GM12878 (cell line): ENCODE results near the gene ABHD12B. TPM values are rescaled to one million over a fixed set of nuclear protein-coding genes. Genes with fewer than 3 reads are reported as not detected.

ENCODE experiments used
- BCL11A ChIP-seq: IDR thresholded peaks from 2 replicates; pipeline ENCODE4 v1.6.1; 2011; ENCODE audit warnings: low read depth, low read length
- BRCA1 ChIP-seq: IDR thresholded peaks from 2 replicates; pipeline ENCODE4 v1.6.1; 2011; ENCODE audit warnings: low read depth, low read length, improper control_type of control experiment
- CBFB ChIP-seq: IDR thresholded peaks from 2 replicates; pipeline ENCODE4 v1.6.1; 2016; ENCODE audit warnings: antibody characterized with exemption, low read depth
- CHD1 ChIP-seq: IDR thresholded peaks from 2 replicates; pipeline ENCODE4 v1.6.1; 2012; ENCODE audit warnings: low read depth, low read length, improper control_type of control experiment
- ELK1 ChIP-seq: IDR thresholded peaks from 2 replicates; pipeline ENCODE4 v1.6.1; 2012; ENCODE audit warnings: low read depth, low read length, improper control_type of control experiment
- GATAD2B ChIP-seq: fragments of 450-650 bp; conservative IDR thresholded peaks from 2 replicates; pipeline ENCODE4 v1.6.1; 2017; ENCODE audit warnings: low read depth, mild to moderate bottlenecking, moderate library complexity
- HDAC6 ChIP-seq: fragments of 200-600 bp; sonication (generic); IDR thresholded peaks from one replicate; pipeline ENCODE4 v1.8.0; 2017; ENCODE audit warnings: antibody characterized with exemption; ENCODE audit not compliant: unreplicated experiment
- MEF2A ChIP-seq: IDR thresholded peaks from 2 replicates; pipeline ENCODE4 v1.6.1; 2011; ENCODE audit warnings: low read depth, mild to moderate bottlenecking, low read length, moderate library complexity; ENCODE audit not compliant: insufficient read depth
- MTA3 ChIP-seq: IDR thresholded peaks from 2 replicates; pipeline ENCODE4 v1.6.1; 2012; ENCODE audit warnings: low read length, inconsistent platforms, borderline replicate concordance
- POU2F2 ChIP-seq: IDR thresholded peaks from 3 replicates; pipeline ENCODE4 v1.6.1; 2011; ENCODE audit warnings: low read depth, mild to moderate bottlenecking, low read length, borderline replicate concordance
- RAD51 ChIP-seq: fragments of 450-650 bp; IDR thresholded peaks from 2 replicates; pipeline ENCODE4 v1.6.1; 2016; ENCODE audit warnings: moderate library complexity, mild to moderate bottlenecking, inconsistent platforms
- RBBP5 ChIP-seq: fragments of 200-600 bp; sonication (generic); conservative IDR thresholded peaks from 2 replicates; pipeline ENCODE4 v1.6.1; 2016
- RELA ChIP-seq: fragments of 450-650 bp; IDR thresholded peaks from 2 replicates; pipeline ENCODE4 v1.8.0; 2014; ENCODE audit warnings: borderline replicate concordance; ENCODE audit not compliant: partially characterized antibody
- SREBF2 ChIP-seq: IDR thresholded peaks from 2 replicates; pipeline ENCODE4 v1.6.1; 2012; ENCODE audit warnings: mild to moderate bottlenecking, low read length
- SUZ12 ChIP-seq: fragments of 200-600 bp; sonication (generic); IDR thresholded peaks from one replicate; pipeline ENCODE4 v1.6.1; 2018; ENCODE audit warnings: antibody characterized with exemption, mild to moderate bottlenecking; ENCODE audit not compliant: unreplicated experiment
- TARDBP ChIP-seq: IDR thresholded peaks from 2 replicates; pipeline ENCODE4 v1.6.1; 2016; ENCODE audit warnings: borderline replicate concordance
- USF1 ChIP-seq: IDR thresholded peaks from 2 replicates; pipeline ENCODE4 v1.6.1; 2011; ENCODE audit warnings: borderline replicate concordance, low read depth, mild to moderate bottlenecking, moderate library complexity, mixed read lengths, low read length; ENCODE audit not compliant: insufficient read depth; ENCODE audit errors: extremely low read length
- ZNF207 ChIP-seq: fragments of 450-650 bp; IDR thresholded peaks from 2 replicates; pipeline ENCODE4 v1.6.1; 2014; ENCODE audit warnings: antibody characterized with exemption, mild to moderate bottlenecking, borderline replicate concordance
- ZNF217 ChIP-seq: fragments of 450-650 bp; IDR thresholded peaks from 2 replicates; pipeline ENCODE4 v1.6.1; 2017; ENCODE audit warnings: antibody characterized with exemption, mild to moderate bottlenecking
- polyA plus RNA-seq, 11 experiments: library from polyadenylated mRNA; depleted of rRNA in 4 of 11; unstranded in 6 of 11; stranded (reverse) in 5 of 11; fragments of >200 nt; fragmentation: Nextera tagmentation in 4 of 11; fragmentation: Illumina TruSeq in 1 of 11; extraction: Ambion mirVana in 4 of 11; extraction: Trizol in 1 of 11; gene quantifications; 1 replicate in 1 of 11; 2 replicates in 10 of 11; pipeline versions ENCODE4 v1.2.1 to v1.2.3, GENCODE V29; 2011 to 2016; ENCODE audit warnings: inconsistent platforms in 2 of 11, missing spikeins in 2 of 11, low read depth in 1 of 11
- total RNA-seq, 4 experiments: library from RNA; depleted of rRNA in 3 of 4; stranded (reverse); fragments of >200 nt in 3 of 4; fragmentation: Illumina TruSeq in 1 of 4; extraction: Trizol in 1 of 4; gene quantifications; 2 replicates each; pipeline versions ENCODE4 v1.2.1 to v1.2.3, GENCODE V29; 2013 to 2021
- TF ChIP-seq, protein P1 (sequence below): fragments of 450-650 bp; IDR thresholded peaks from 2 replicates; pipeline ENCODE4 v1.6.1; 2017; ENCODE audit warnings: antibody characterized with exemption, mild to moderate bottlenecking, moderate library complexity
- TF ChIP-seq, protein P2 (sequence below): fragments of 450-650 bp; IDR thresholded peaks from 2 replicates; pipeline ENCODE4 v1.6.1; 2017; ENCODE audit warnings: mild to moderate bottlenecking

ABHD12B gene
- total and polyA plus RNA-seq, 10 of the 15 experiments (the other 5 are each of a cell fraction or from before 2014, with no cell fraction given) = not detected

DNA sequence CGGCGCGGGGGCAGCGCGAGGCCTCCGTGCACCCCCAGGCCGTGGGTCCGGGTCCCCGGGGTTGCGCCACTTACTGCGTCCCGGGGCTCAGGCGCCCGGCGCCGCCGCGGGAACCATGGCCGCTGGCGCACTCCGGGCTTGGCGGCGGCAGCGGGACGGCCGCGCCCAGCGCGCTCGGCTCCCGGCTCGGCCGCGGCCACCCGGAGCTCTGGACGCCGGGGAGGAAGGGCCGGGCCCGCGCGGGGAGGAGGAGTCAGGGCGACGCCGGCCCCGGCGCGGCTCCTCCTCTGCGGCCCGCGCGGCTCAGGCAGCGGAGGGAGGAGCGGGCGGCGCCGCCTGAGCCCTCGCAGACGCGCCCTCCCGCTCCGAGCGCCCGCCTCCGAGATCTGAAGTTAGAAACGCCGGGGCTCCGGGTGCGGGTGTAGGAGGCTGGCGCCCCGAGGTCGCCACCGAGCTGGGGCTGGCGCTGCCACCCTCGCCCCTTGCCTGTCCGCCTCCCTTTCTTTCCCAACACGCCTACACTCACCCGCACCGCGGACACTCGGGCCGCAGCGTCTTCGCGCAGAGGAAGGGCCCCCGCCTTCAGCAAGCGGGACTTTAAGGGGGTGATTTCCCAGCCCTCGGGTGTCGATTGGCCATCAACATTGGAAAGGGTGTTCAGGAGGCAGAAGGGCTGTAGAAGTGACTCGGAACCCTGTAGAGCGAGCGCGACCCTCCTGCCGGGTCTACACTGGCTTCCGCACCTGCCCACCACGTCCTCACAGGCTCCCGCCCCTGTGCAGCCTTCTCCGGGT, 40.7 kb upstream of the ABHD12B start, which contains the start of gene NIN (continued):
- TF ChIP-seq MTA3 (no peak), BRCA1 (no peak), ZNF217 (0 out of 2 replicates have a peak, but pooled peaks have one; percentile 40), TARDBP (no peak), SREBF2 (no peak), RBBP5 (no peak), RELA (no peak), ELK1 (no peak), MEF2A (0 out of 2 replicates have a peak, but pooled peaks have one; percentile 4), CHD1 (no peak), ZNF207 (no peak), RAD51 (no peak), CBFB (peak; percentile 52; the same call in 1 of the 2 replicates), BCL11A (no peak), SUZ12 (no peak), GATAD2B (peak; percentile 86), HDAC6 (no peak), USF1 (no peak), POU2F2 (no peak; the same call in 2 of the 3 replicates)
- TF ChIP-seq, protein P1, sequence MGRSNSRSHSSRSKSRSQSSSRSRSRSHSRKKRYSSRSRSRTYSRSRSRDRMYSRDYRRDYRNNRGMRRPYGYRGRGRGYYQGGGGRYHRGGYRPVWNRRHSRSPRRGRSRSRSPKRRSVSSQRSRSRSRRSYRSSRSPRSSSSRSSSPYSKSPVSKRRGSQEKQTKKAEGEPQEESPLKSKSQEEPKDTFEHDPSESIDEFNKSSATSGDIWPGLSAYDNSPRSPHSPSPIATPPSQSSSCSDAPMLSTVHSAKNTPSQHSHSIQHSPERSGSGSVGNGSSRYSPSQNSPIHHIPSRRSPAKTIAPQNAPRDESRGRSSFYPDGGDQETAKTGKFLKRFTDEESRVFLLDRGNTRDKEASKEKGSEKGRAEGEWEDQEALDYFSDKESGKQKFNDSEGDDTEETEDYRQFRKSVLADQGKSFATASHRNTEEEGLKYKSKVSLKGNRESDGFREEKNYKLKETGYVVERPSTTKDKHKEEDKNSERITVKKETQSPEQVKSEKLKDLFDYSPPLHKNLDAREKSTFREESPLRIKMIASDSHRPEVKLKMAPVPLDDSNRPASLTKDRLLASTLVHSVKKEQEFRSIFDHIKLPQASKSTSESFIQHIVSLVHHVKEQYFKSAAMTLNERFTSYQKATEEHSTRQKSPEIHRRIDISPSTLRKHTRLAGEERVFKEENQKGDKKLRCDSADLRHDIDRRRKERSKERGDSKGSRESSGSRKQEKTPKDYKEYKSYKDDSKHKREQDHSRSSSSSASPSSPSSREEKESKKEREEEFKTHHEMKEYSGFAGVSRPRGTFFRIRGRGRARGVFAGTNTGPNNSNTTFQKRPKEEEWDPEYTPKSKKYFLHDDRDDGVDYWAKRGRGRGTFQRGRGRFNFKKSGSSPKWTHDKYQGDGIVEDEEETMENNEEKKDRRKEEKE = 0 out of 2 replicates have a peak, but pooled peaks have one; percentile 26
- TF ChIP-seq, protein P2, sequence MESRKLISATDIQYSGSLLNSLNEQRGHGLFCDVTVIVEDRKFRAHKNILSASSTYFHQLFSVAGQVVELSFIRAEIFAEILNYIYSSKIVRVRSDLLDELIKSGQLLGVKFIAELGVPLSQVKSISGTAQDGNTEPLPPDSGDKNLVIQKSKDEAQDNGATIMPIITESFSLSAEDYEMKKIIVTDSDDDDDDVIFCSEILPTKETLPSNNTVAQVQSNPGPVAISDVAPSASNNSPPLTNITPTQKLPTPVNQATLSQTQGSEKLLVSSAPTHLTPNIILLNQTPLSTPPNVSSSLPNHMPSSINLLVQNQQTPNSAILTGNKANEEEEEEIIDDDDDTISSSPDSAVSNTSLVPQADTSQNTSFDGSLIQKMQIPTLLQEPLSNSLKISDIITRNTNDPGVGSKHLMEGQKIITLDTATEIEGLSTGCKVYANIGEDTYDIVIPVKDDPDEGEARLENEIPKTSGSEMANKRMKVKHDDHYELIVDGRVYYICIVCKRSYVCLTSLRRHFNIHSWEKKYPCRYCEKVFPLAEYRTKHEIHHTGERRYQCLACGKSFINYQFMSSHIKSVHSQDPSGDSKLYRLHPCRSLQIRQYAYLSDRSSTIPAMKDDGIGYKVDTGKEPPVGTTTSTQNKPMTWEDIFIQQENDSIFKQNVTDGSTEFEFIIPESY = no peak
